HG03521 (cell line): Measurements from ENCODE around the gene NRF1.
"Not testable (repeated sequence)": the region's sequence is repeated elsewhere in the genome, so short reads cannot be mapped to it uniquely, and the experiment has no call there.

Source experiments
- ATAC-seq: cut with Tn5 transposase; IDR thresholded peaks from one replicate; pipeline ENCODE4 v1.9.1; 2021; ENCODE audit warnings: mild to moderate bottlenecking, moderate library complexity; ENCODE audit not compliant: unreplicated experiment

The NRF1 gene

DNA sequence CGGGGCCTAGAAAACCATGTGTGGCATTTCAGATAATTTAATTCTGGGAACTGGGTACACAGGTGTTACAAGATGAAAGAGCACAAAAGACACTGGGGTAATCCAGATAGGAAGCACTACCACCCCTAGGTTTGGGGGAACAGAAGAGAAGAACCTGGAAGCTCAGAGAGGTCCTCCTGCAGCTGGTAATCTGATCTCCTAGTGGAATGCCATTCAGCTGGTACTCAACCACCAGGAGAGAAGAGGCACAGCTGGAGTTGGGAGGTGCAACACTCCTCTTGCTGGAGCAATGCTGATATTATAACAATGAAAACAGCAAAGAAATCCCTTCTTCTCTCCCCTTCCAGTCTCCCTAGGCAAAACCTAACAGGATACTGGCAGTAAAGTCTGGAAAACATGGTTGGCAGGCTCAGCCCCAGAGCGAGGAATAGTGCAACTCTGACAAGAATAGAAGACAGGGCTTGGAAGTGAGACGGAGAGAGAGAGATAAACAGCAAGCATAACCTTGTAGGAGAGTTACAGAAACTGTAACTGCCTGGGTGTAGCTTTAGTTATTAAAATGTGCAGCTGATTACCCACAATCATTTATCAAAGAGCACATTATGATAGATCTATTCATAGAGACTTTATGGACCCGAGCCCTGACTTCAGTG is 35.0 kb downstream of the NRF1 start:
- ATAC-seq: no peak

DNA sequence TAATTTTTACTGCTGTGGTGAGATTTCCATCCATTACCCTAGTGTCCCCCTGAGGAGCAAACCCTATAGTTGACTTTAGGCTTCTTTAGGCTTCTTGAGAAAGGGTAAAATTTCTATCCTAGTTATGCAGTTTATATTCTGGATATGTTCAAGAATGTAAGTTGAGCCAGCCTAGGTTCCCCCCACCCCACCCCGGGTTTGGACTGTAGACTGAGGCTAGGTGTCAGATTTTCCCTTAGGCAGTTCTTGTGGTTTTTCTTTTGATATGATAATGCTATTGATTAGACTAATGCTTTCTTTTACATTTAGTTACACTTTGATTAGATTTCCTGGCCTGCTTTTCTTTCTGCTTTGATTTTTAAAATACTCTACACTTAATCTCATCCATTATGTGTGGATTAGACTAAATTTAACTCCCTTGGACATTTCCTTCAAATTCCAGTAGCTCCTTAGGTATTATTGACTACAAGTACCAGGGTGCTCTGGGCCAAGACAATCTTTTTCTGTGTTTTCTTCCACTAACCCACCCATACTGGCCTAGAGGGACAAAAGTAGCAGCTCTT is 37.7 kb downstream of the NRF1 start:
- ATAC-seq: no peak

DNA sequence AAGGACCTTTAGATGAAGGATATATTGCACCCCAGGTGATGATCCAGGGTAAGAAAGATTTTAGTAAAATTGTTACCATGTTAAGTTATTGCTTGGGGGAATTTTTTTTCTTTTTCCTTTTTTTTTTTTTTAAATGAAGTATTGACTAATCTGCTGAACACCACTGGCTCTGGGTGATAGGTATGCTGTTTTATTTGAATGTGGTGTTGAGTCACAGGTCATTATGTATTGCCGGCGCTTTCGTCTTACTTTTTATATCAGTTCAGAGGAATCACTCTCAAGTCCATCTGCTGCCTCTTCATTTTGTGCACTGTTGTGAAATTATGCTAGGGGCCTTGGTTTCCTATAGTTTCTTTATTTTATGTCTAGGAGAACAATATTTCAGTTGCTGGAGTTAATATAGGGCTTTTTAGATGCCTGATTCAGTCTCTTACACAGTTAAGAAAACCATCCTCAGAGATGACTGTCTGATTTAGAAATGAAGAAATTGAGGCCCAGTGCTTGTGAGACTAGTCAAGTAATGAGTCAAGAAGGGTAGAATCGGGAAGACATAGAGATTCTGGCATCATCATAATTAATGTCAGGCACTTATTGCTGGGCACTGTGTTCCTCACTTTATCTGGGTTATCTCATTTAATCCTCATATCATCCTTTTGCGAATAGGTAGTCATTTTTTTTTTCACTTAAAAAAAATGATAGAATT is 38.7 kb downstream of the NRF1 start:
- no peak for ATAC-seq

DNA sequence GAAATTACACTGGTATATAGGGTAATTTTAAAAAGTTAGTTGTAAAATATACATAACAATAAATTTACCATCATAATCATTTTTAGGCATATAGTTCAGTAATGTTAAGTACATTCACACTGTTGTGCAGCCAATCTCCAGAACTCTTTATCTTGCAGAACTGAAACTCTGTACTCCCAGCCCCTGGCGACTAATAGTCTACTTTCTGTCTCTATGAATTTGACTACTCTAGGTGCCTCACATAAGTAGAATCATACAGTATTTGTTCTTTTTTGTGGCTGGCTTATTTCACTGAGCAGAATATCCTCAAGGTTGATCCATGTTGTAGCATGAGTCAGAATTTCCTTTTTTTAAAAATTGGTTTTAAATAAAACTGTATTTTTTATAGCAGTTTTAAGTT is 41.4 kb downstream of the NRF1 start:
- ATAC-seq: peak; percentile 62

DNA sequence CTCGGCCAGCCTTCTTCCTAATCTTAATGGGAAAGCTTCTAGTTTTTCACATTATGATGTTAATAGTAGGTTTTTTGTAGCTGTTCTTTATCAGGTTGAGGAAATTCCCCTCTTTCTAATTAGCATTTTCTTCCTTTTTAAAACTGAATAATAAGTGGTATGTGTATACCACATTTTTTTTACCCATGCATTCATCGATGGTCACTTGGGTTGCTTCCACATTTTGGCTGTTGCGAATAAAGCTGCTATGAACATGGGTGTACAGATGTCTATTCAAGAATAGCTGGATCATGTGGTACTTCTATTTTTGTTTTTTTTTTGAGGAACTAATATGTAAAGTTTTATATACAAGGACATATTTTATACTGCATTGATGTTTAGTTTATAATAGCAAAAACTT is 44.3 kb downstream of the NRF1 start:
- ATAC-seq: no peak

DNA sequence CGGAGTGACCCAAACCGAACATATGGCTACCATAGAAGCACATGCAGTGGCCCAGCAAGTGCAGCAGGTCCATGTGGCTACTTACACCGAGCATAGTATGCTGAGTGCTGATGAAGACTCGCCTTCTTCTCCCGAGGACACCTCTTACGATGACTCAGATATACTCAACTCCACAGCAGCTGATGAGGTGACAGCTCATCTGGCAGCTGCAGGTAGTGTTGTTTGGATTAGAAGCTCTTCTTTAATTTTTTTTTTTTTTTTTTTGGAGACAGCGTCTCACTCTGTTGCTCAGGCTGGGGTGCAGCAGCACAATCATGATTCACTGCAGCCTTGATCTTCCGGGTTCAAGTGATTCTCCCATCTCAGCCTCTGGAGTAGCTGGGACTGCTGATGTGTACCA is 45.8 kb downstream of the NRF1 start:
- no peak for ATAC-seq

DNA sequence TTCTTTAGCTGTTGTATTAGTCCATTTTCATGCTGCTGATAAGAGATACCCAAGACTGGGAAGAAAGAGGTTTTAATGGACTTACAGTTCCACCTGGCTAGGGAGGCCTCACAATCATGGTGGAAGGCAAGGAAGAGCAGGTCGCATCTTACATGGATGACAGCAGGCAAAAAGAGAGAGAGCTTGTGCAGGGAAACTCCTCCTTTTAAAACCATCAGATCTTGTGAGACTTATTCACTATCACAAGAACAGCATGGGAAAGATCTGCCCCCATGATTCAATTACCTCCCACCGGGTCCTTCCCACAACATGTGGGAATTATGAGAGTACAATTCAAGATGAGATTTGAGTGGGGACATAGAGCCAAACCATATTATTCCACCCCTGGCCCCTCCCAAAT is 48.4 kb downstream of the NRF1 start:
- ATAC-seq: not testable (repeated sequence)

DNA sequence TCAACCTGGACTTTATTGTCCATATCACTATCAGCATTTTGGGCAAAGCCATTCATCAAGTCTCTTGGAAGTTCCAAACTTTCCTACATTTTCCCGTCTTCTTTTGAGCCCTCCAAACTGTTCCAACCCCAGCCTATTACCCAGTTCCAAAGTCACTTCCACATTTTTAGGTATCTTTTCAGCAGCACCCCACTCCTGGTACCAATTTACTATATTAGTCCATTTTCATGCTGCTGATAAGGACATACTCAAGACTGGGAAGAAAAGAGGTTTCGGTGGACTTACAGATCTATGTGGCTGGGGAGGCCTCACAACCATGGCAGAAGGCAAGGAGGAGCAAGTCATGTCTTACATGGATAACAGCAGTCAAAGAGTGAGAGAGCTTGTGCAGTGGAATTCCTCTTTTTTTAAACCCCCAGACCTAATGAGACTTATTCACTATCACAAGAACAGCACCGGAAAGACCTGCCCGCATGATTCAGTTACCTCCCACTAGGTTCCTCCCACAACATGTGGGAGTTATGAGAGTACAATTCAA is 50.2 kb downstream of the NRF1 start:
- ATAC-seq: no peak

DNA sequence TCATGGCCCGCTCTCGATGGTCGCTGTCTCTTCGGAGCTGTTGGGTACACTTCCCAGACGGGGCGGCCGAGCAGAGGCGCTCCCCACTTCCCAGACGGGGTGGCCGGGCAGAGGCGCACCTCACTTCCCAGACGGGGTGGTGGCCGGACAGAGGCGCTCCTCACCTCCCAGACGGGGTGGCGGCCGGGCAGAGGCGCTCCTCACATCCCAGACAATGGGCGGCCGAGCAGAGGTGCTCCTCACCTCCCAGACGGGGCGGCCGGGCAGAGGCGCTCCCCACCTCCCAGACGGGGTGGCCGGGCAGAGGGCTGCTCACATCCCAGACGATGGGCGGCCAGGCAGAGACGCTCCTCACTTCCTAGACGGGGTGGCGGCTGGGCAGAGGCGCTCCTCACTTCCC is 51.7 kb downstream of the NRF1 start:
- ATAC-seq: not testable (repeated sequence)

DNA sequence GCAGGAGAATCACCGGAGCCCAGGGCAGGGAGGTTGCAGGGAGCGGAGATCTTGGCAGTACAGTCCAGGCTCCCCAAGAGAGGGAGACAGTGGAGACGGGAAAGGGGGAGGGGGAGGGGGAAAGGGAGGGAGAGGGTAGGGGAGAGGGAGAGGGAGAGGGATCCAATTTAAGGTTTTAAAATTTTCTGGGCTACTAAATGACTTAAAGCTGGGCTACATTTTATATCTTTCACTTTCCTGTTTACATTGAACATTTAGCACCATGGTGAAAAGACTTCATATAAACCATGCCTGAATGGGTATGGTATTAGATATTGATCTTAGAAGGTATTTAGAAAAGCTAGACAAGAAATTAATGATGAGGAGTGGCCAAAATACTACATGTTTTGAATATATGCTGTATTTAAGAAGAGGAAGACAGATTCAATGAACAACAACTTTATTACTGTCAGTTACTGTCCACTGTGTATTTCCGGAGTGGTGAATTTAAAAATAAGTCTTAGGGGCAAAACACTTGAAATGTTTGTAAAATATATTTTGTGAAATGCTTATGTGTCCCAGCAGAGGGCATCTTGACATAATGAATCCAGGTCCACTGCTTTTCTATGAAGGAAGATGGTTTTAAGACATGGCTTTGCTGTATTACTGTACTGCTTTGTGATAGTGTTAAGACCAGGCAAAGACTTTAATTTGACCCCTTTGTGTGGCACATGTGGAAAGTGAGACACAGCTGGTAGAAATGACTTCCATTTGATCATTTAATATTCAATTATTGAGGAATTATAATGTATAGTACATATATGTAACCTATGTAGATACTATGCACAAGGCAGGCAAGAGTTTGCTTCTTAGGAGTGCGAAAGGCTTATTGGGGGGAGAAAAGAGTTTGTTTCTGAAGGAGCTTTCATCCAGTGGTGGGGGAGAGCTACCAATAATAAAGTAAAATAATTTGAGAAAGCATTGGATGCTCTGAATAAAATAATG is 52.8 kb downstream of the NRF1 start:
- no peak for ATAC-seq

DNA sequence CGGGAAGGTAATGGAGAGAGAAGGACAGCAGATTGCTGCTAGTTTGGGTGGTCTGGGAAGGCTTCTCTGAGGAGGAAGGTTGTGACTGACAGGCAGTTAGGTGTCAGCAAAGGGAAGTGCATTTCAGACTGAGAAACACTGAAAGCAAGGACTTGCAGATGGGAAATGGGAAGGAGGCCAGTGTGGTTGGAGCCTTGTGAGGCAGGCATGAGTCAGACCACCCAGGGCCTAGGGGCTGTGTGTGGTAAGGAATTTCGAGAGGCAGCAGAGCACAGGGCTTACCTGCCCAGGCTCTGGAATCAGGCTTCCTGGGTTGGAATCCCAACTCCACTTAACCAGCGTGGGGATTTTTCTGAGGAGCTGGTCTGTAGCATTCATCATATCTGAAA is 53.5 kb downstream of the NRF1 start:
- ATAC-seq: no peak

DNA sequence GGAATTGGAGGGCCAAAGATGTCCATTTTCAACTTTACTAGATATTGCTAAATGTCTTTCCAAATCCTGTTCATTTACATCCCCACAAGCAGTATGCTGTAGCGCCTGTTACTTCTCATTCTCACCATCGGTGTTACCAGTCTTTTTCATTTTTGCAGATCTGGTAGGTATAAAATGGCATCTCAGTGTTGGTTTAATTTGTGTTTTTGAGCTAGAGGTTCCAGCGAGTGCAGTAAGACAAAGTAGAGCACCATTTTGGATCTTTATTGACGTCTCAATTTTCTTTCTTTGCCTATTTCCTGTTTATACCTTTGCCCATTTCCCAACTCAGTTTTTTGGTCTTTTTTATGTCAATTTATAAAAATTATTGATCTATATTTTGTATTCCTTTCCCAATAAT is 55.6 kb downstream of the NRF1 start:
- ATAC-seq: no peak

DNA sequence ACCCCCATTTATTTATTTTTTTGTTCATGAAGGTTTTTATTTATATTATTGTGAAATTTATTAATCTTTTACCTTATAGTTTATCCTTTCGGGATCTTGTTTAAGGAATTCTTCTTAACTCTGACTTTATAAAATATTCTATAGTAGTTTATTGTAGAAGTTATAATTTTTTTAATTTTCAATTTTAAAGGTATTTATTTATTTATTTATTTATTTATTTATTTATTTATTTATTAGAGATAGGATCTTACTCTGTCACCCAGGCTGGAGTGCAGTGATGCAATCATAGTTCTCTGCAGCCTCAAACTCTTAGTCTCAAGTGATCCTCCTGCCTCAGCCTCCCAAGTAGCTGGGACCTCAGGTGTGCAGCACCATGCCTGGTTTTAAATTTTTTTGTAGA is 56.0 kb downstream of the NRF1 start:
- no peak for ATAC-seq

DNA sequence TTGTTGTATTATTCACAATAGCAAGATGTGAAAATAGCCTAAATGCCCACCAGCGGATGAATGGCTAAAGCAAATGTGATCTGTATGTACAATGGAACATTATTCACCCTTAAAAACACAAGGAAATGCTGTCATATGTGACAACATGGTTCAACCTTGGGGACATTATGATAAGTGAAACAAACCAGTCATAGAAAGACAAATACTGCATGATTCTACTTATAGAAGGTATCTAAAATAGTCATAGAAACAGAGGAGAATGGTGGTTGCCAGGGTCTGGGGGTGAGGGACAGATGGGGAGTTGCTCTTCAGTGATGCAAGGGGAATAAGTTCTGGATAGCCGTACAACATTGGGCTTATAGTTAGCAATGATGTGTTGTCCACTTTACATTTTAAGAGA is 58.4 kb downstream of the NRF1 start:
- no peak for ATAC-seq

DNA sequence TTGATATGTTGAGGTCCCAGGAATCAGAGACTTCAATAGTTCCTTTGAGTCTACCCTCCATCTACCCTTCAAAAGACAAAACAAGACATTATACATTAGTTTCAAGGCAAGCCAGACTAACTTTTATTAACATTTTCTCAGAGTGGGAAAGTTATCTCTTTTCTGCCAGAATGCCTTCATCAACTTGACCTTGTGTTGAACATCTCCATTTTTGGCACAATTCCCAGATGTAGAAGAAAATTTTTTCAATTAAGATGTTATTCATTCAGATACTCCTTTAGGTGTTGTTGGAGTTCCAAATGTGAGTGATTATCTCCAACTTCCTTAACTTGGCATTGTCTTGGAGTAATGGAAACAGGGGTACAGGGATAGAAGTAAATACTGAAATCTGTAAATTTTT is 59.1 kb downstream of the NRF1 start:
- ATAC-seq: no peak

DNA sequence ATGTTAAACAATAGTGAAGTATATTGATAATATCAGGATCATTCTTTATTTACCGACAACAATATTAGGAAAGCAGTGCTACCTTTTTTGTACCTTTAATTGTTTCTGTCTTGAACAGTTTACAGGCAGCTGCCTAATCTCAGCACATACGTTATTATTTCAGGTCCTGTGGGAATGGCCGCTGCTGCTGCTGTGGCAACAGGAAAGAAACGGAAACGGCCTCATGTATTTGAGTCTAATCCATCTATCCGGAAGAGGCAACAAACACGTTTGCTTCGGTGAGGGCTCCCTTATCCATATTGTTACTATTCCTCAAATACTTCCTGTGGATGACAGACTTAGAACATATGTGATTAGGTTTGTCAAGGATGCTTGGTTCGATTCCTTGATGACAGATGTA is 59.7 kb downstream of the NRF1 start:
- ATAC-seq: no peak

DNA sequence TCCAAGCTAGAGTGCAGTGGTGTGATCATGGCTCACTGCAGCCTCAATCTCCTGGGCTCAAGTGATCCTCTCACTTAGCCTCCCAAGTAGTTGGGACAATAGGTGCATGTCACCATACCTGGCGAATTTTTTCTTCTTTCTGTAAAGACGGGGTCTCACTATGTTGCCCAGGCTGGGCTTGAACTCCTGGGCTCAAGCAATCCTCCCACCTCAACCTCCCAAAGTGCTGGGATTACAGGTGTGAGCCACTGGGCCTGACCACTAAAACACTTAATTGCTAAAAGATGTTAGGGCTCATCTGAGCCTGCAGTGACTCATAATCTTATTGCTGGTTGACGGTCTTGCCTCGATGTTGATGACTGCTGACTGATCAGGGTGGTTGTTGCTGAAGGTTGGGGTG is 63.0 kb downstream of the NRF1 start:
- not testable (repeated sequence) for ATAC-seq

DNA sequence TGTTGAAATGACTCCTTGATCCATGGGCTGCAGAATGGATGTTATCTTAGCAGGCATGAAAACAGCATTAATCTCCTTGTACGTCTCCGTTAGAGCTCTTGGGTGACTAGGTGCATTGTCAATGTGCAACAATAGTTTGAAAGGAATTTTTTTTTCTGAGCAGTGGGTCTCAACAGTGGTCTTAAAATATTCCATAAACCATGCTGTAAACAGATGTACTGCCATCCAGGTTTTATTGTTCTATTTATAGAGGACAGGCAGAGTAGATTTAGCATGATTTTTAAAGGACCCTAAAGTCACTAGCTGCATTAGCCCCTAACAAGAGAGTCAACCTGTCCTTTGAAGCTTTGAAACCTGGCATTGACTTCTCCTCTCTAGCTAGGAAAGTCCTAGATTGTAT is 64.0 kb downstream of the NRF1 start:
- no peak for ATAC-seq

DNA sequence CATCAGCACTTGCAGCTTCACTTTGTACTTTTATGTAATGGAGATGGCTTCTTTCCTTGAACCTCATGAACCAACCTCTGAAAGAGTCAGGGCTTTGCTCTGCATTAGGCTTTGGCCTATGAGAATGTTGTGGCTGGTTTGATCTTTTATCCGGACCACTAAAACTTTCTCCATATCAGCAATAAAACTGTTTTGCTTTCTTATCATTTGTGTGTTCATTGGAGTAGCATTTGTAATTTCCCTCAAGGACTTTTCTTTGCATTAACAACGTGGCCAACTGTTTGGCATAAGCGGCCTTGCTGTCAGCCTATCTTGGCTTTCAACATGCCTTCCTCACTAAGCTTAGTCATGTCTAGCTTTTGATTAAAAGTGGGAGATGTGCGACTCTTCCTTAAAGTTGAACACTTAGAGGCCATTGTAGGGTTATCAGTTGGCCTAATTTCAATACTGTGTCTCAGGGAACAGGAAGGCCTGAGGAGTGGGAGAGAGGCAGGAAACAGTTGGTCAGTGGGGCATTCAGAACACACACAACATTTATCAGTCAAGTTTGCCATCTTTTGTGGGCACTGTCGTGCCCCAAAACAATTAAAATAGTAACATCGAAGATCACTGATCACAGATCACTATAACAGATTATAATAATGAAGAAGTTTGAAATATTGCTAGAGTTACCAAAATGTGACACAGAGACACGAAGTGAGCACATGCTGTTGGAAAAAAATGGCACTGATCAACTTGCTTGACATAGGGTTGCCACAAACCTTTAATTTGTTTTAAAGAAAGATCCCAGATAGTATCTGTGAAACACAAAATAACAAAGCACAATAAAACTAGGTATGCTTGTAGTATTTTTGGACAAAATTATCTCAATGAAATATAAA is 64.7 kb downstream of the NRF1 start:
- no peak for ATAC-seq

DNA sequence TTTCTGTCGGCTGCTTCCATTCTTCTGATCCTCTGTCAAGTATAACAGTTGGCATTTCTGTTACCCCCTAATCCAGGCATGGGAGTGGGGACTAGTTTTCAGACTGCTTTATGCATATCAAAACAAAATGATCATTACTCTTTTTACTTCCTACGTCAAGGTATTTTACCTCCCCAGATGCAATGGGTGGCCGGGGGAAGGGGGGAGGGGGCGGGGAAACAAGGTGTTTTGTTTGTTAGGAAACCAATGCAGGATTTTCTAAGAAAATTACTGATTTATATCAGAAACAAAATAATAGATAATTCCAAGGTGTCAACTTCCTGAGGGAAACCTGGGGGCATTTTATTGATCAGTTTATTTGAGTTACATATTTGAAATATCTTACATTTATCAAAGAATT is 66.3 kb downstream of the NRF1 start:
- ATAC-seq: no peak
